ENCODE data around the gene PLCB4.

The PLCB4 gene

DNA sequence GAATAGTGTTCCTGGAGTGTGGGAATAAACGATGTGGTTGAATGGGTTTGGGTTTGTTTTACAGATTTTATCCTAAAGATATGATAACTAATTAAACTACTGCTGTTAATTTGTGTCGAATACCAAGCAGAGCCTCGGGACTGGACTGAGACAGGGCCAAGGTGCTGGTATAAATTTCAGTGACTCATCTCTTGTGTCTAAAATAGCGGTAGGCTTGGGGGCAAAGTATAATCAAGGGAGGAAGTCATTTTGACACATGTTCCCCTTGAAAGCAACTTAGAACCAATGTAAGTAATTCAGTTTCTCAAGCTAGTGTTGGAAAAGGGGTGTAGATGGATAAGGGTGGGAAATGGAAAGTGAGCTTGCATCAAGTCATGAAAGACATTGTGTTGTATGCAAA is 108.4 kb downstream of the PLCB4 start:
- DNase-seq (ENCODE audit: low read depth in 2 of 2): no peak

DNA sequence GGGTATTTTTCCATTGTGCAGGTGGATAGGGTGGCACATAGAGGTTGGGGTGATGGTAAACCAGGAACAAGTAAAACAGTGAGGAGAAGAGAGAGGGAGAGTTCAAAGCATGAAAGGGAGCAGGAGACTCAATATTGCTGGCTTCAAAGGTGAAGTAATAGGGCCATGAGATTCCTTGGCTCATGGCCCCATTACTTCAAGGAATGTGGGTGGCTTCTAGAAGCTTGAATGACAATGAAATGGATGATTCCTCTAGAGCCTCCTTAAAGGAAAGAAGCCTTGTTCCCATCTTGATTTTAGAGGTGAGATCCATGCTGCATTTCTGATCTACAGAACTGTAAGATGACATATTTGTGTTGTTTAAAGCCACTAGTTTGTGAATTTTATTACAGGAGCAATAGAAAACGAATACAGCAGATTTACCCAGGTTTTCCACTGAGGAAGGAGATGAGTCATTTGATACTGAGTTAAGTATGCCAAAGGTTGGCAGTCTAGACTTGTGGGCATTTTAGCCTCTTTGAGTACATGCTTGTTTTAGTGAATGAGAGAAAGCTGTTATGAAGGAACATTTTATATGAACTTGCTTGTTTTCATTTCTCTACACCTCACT is 110.4 kb downstream of the PLCB4 start:
- DNase-seq (ENCODE audit: low read depth in 2 of 2): no peak

DNA sequence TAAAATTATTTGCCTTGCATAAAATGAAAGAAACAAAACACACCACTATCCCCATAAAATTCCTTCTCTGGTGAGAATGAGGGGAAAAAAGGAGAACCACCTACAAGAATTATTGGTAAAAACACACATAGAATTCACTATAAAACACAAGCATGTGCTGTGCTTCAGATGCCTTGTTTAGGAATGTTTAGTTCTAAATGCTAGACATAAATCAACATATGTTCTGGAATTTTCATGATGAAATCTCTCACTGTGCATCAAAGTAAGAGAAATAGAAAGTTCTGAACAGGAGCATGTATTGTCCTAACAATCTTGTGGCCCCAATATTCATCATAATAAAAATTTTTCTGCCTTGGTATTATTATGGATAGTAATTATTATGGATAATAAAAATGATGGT is 111.0 kb downstream of the PLCB4 start:
- no peak for DNase-seq (ENCODE audit: low read depth in 2 of 2)

DNA sequence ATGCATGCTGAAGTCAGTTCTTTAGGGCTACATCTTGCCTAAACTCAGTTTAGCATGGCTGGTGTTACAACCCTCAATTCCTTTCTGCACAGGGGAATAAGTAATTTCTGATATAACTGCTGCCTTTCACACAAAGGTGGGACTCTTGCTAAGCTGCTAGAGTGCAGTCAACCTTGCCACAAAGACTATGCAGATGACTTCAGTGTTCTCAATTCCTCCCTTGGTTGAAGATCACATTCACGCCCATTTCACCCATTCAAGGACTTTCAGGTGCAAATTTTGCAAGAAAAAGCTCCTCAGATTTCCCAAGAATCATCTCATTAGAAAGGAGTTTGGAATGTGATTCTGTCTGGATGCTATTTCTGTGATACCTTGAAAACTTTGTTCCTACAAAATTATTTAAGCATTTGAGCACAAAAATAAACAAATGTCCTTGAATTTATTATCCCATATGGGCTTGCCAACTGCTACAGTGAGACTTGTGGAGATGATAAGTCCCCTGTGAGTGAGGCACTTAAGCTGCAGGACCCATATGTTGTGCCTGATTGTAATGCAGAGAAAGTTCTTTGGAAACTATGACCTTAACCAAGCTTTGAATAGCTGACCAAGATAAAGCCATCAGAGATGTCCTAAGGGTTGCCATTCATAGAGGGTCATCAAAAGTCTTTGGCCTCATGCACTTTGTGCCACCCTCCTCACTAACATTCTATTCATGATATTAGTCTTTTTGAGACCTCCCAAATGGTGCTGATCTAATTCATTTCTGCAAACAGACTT is 111.8 kb downstream of the PLCB4 start:
- DNase-seq (ENCODE audit: low read depth in 2 of 2): no peak

DNA sequence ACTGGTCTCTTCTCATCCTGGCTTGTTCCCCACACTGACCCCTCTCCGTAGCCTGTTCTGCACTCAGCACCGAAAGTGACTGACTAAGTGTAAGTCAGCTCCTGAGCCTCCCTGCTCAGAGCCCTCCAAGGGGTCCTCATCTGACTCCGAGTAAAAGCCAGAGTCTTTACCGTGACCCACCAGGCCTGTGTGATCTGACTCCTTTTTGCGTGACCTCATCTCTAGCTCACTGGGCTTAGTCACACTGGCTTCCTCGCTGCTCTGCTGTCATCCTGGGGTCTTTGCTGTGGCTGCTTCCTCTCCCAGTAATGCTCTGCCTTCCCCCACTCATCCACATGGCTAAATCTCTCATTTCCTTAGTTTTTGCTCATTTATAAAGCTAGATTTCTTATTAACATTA is 116.6 kb downstream of the PLCB4 start:
- no peak for DNase-seq (ENCODE audit: low read depth in 2 of 2)

DNA sequence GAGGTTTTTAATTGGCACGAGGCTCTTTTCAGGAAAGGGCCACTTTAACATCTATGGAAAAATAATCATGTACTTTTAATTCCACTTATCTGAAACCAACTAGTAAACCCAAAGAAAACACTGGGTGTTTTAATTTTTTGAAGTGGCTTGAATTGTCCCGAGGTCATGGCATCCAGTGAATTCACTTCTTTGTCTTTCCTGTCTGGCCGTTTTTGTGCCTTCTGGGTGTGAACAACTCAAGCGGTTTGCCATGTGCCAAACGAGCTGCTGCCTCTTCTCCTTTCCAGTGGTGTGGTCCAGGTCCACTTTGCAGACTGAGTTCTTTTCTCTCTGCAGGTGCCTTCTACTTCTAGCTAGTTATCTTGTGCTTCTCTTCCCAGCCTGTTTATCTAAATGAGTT is 117.5 kb downstream of the PLCB4 start:
- no peak for DNase-seq (ENCODE audit: low read depth in 2 of 2)

DNA sequence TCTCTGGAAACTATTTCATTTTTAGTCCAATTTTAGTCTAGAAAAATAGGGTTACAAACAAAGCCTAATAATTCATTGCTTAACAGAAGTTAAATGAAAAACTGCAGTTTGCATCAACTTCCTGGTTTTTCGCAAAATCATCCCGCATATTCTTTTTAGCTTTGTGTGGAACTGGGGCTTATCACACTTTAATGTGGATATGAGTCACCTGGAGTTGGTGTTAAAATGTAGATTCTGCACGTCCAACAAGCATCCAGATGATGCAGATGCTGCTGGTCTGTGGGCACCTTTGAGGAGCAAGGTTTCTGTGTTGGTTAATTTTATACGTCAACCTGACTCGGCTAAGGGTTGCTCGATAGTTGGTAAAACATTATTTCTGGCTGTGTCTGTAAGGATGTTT is 126.1 kb downstream of the PLCB4 start:
- no peak for DNase-seq (ENCODE audit: low read depth in 2 of 2)

DNA sequence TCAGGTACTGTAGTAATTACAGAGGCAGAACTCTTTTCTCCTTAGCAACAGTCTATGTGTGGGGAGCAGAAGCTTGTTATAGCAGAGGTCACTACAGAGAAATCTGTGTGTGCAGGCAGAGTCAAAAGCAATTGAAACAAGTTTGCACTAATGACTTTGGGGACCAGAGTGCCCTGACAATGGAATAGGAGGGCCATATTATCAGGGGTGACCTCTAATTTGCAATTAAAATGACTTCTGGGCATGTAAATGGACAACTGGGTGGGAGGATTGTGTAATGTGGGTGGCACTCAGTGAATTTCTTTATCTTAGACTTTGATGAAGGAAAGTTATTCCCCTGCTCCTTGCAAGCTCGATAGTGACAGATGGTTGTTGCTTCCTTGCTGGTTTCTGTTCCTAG is 127.2 kb downstream of the PLCB4 start:
- DNase-seq (ENCODE audit: low read depth in 2 of 2): no peak

DNA sequence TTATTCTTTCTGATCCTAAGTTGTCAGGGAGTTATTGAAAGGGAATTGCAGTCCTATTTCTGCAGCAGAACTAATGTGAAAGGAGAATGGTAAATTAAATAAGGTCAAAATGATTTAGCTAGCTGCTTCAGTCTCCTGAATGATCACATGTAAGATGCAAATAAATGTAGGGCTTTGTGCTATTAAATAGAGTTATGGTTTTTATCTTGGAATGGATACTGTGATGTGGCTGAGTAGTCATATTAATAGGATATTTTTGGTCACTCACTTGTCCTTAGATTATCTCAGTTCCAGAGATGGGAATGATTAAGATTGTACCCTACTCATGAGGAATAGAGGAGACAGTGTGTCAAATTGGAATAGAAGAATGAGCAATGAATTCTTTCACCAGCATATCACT is 129.6 kb downstream of the PLCB4 start:
- DNase-seq (ENCODE audit: low read depth in 2 of 2): no peak

DNA sequence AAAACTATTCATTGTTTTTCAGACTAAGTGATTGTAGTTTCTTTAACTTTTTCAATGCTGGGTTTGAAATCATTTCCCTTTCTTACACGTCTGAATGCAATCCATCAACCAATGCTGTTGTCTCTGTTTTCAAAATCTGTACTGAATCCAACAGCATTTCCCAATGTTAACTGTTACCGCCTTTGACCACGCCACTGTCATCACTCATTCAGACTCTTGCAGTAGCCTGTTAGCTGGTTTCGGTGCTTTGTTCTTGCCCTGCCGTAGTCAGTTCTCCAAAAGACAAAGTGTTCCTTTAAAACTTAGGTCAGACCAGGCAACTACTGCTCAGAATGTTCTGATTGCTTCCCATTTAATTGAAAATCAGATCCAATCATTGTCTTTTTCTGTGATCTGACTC is 131.3 kb downstream of the PLCB4 start:
- no peak for DNase-seq (ENCODE audit: low read depth in 2 of 2)

DNA sequence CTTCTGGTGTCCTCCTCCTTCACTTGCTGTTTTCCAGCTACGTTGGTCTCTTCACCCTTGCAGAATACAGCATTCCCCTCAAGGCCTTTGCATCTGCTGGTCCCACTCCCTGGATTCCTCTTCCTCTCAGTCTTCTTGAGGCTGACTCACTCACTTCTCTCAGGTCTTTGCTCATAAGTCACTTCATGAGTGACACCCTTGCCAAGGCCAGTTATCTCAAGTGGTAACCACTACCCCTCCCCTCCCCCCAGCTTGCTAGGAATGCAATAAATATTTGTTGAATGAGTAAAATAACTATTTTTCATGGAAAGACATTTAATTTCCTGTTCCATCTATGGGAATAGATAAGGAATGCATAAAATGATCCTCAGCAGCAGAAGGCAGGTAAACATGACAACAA is 131.7 kb downstream of the PLCB4 start:
- DNase-seq (ENCODE audit: low read depth in 2 of 2): no peak

DNA sequence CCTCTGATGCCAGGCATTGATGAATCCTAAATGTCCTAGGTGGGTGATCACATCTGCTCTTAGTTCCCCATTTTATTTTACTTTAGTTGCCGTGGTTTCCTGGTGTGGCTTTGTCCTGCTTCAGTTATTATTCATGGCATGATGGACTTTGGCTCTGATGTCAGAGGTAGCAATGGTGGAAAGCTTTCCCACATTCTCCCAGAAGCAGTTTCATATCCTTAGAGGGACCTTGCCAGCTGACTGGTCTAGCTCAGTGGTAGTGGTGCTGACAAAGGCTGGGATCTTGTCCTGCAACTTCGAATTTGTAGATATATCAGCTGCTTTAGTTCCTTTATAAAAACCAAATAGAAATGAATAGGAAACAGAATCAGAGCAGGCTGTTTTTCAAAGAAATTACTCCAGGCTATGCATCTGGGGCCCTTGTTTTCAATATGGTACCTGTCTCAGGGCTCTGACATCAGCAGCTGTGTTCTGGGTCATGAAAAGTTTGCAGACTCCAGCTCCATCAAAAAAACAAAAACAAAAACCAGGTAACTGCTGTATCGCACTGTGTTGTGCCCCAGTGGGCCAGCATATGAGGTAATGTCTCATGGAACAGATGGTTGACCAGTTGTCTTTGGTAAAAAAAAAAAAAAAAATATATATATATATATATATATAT is 133.7 kb downstream of the PLCB4 start:
- no peak for DNase-seq (ENCODE audit: low read depth in 2 of 2)

DNA sequence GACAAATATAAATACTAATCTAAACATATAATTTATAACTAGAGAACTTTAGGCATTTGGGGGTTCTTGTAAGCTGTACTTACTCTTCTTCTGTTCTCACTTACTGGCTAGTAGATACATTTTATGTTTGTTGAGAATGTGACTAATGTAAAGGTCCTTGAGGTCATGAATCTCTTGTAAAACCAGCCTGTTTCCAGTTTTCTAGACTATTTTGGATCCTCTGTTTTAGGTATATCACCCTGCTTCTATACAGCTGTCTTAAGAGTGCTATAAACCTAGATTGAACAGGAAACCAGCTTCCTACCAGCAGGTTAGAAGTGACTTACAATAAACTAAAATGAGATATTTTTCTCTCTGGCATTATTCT is 134.2 kb downstream of the PLCB4 start:
- DNase-seq (ENCODE audit: low read depth in 2 of 2): no peak

DNA sequence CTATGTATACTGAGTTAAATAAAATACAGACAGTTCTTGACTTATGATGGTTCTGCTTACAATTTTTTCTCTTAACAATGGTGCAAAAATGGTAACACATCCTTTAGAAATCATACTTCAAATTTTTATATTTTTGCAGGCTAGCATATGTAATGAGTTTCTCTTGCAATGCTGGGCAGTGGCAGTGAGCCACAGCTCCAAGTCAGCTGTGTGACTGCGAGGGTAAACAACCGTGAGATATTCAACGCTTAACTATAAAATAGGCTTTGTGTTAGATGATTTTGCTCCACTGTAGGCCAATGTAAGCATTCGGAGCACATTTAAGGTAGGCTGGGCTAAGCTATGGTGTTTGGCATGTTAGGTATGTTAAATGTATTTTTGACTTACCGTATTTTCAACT is 136.1 kb downstream of the PLCB4 start:
- DNase-seq (ENCODE audit: low read depth in 2 of 2): no peak

DNA sequence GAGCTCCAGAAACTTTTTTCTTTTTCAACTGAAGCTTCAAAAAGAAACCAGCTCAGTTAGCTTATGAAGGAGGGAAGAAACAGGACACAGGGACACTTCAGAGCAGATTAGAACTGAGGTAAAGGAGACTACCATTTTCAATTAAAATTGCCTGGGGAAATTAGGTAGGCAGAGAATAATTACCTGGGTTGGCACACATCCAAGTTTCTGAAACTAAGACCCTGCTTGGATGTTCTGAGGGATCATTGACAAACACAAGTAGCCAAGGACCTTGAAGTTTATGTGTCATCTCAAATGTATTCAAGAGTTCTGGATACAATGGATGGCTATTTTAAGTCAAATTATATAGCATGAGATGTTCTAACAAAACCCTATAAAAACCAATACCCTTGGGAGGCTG is 137.6 kb downstream of the PLCB4 start:
- DNase-seq (ENCODE audit: low read depth in 2 of 2): no peak

DNA sequence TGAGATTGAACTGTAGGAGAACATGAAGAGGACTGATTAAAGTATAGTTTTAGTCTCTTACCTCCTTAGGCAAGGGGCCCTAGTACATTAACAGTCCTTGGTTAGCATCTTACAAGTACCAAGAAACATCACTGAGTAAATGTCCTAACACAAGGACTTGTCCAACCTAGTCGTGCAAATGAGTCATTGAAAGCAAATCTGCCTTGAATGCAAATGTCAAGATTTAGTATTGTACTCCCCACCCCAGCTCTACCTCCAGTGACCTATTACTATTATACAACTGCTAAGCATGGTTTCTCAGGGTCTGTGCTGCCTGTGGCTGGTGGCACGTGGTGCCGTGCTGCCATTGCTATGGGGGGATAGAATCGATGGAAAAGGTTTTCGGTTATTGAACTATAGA is 138.4 kb downstream of the PLCB4 start:
- DNase-seq (ENCODE audit: low read depth in 2 of 2): no peak

DNA sequence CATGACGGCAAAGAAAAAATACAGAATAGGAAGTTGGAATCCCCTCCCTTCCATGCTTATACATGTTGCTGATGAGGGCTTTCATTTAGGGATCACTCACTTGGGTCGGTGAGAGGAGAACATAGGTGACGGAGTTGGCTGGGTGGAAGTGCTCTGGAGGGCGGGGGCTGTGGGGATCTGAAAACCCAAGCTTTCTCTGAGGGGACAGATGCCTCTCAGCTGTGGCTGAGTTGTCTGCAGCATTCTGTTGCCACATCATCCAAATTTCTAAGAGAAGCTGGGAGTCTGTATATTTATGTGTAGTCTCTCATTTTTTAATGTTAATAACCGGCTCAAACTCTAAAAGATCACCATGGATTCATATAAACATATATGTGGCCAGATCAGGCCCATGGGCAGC is 141.5 kb downstream of the PLCB4 start:
- DNase-seq (ENCODE audit: low read depth in 2 of 2): no peak

DNA sequence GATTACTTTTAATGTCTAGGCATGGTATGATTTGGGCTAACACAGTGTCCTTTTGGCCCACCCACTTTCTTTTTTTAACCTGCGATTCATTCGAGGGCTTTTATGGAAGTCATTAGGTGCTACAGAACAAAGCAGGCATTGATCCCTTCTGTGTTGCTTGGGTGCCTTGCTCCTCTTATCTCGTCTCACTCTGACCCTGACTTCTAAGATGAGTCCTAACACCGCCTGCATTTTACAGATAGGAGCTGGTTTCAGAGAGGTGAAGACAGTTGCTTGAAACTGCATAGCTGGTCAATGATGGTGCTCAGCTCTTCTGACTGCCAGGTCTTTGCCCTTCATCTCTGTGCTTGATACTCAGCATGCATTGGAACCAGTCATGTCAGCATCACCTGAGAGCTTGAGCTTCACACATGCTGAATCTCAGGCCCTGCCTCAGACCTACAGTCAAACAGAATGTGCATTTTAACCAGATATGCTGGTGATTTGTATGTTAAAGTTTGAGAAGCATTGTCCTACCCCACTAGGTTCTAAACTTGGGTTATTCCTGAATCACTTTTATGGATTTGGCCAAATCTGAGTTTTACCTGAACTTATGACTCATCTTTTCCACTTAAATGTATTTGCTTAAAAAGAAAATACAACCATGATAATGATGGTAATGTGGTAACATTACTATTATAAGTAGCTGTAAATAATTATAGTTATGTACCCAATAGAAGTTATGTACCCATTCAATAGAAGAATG is 142.3 kb downstream of the PLCB4 start:
- no peak for DNase-seq (ENCODE audit: low read depth in 2 of 2)

DNA sequence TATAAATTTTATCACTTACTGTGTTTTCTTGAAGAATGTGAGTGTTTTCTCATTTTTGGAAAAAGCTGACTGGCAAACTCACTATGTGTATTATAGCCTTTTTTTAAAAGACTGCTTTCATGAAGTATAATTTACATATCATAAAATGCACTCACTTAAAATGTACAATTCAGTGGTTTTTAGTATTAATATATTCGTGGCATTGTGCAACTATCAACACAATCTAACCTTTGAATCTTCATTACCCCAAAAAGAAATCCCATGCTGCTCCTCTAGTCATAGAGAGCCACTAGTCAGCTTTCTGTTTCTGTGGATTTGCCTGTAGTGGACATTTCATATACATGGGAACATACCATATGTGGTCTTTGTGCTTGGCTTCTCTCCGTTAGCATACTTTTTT is 143.8 kb downstream of the PLCB4 start:
- DNase-seq (ENCODE audit: low read depth in 2 of 2): no peak

DNA sequence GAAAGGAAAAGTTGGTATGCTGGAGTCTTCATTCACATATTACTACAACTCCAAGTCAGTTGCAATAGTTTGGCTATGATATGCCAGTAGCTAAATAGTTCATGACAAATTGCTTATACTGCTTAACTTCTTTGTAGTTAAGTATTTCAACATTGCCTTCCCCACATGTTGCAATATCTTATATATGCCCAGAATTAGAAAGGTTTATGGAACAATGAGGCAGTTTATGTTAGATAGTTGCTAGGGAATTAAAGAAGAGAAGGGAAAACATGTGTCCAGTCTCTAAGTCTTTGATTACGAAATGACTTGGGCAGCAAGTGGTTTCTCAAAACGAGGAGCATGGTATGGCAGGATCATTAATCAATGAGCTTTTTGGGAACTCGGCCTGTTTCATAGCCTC is 145.8 kb downstream of the PLCB4 start:
- no peak for DNase-seq (ENCODE audit: low read depth in 2 of 2)

DNA sequence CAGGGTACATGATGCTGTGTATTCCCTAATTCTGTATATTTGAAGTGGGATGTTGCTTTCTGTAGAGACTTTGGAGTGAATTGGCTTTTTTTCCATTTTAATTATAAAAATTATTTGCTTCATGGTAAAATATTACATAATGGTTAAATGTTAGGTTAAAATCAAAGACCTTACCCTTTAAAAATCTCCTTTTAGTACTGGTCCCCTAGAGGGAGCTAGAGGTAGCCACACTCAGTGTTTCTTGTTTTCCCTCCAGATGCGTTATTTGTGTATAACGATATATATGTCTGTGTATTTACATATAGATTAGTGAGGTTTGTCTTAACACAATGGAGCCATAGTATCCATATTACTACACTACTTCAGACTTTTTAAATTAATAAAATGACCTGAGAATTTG is 146.7 kb downstream of the PLCB4 start:
- no peak for DNase-seq (ENCODE audit: low read depth in 2 of 2)

DNA sequence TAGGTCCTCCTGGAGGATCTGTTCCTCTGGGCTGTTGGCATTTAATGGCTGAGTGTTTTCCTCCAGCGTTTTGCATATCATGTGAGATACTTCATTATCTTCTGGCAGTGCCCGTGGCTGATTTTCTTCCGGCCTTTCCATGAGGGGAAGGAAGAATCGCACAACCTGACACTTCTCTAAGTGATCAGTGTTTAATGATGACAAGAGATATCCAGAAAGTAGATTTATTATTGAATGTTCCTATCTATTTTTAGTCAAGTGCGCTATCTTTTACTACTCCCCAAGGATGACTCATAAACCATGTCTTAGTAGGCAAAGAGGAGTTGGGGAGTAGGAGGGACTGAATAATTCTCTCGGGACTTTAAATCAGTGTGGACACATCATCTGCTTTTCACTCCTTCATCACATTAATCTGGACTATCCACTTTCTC is 149.7 kb downstream of the PLCB4 start:
- no peak for DNase-seq (ENCODE audit: low read depth in 2 of 2)
